Activated naive CD4-positive, alpha-beta T cell (primary cell): ENCODE measurements around the gene PCDH9.

Experiments
- DNase-seq, 4 experiments: peaks; one replicate each; lab custom pipeline; 2025; lab: John Stamatoyannopoulos, UW

The PCDH9 gene

GRCh38 chr13:66576381-66576780 is 653.8 kb downstream of the PCDH9 start:
- DNase-seq: no peak

- no peak for DNase-seq
Observed at GRCh38 chr13:66574606-66575005, 655.5 kb downstream of the PCDH9 start.

- no peak for DNase-seq
Observed at GRCh38 chr13:66567899-66568612, 662.1 kb downstream of the PCDH9 start.

- no peak for DNase-seq
Observed at GRCh38 chr13:66565279-66565678, 664.9 kb downstream of the PCDH9 start.

GRCh38 chr13:66563076-66563475 is 667.1 kb downstream of the PCDH9 start:
- DNase-seq: no peak

- DNase-seq: no peak
Observed at GRCh38 chr13:66562054-66562453, 668.1 kb downstream of the PCDH9 start.

GRCh38 chr13:66560991-66561390 is 669.1 kb downstream of the PCDH9 start:
- DNase-seq: no peak

GRCh38 chr13:66560189-66560588 is 669.9 kb downstream of the PCDH9 start:
- DNase-seq: no peak

- no peak for DNase-seq
Observed at GRCh38 chr13:66559093-66559492, 671.0 kb downstream of the PCDH9 start.

- no peak for DNase-seq
Observed at GRCh38 chr13:66558506-66558905, 671.6 kb downstream of the PCDH9 start.

GRCh38 chr13:66557357-66557756 is 672.8 kb downstream of the PCDH9 start:
- no peak for DNase-seq

- DNase-seq: no peak
Observed at GRCh38 chr13:66556306-66556705, 673.8 kb downstream of the PCDH9 start.

- DNase-seq: no peak
Observed at GRCh38 chr13:66553391-66553790, 676.7 kb downstream of the PCDH9 start.

- DNase-seq: no peak
Observed at GRCh38 chr13:66551128-66551527, 679.0 kb downstream of the PCDH9 start.

- DNase-seq: no peak
Observed at GRCh38 chr13:66547685-66548084, 682.5 kb downstream of the PCDH9 start.

- no peak for DNase-seq
Observed at GRCh38 chr13:66546534-66547379, 683.4 kb downstream of the PCDH9 start.

GRCh38 chr13:66543780-66544179 is 686.4 kb downstream of the PCDH9 start:
- no peak for DNase-seq

- DNase-seq: no peak
Observed at GRCh38 chr13:66537417-66537816, 692.7 kb downstream of the PCDH9 start.

- DNase-seq: no peak
Observed at GRCh38 chr13:66536746-66537145, 693.4 kb downstream of the PCDH9 start.

- no peak for DNase-seq
Observed at GRCh38 chr13:66534561-66534960, 695.6 kb downstream of the PCDH9 start.

- no peak for DNase-seq
Observed at GRCh38 chr13:66532845-66533244, 697.3 kb downstream of the PCDH9 start.

- no peak for DNase-seq
Observed at GRCh38 chr13:66532146-66532545, 698.0 kb downstream of the PCDH9 start.

- no peak for DNase-seq
Observed at GRCh38 chr13:66530686-66531085, 699.5 kb downstream of the PCDH9 start.
